Measurements from ENCODE around the gene ARFGAP3. TPM values are rescaled to one million over a fixed set of nuclear protein-coding genes. Genes with fewer than 3 reads are reported as not detected.

ARFGAP3 gene
- total and polyA plus RNA-seq, 10 donors: 15.0 to 46.8 (median 40.4) TPM

DNA sequence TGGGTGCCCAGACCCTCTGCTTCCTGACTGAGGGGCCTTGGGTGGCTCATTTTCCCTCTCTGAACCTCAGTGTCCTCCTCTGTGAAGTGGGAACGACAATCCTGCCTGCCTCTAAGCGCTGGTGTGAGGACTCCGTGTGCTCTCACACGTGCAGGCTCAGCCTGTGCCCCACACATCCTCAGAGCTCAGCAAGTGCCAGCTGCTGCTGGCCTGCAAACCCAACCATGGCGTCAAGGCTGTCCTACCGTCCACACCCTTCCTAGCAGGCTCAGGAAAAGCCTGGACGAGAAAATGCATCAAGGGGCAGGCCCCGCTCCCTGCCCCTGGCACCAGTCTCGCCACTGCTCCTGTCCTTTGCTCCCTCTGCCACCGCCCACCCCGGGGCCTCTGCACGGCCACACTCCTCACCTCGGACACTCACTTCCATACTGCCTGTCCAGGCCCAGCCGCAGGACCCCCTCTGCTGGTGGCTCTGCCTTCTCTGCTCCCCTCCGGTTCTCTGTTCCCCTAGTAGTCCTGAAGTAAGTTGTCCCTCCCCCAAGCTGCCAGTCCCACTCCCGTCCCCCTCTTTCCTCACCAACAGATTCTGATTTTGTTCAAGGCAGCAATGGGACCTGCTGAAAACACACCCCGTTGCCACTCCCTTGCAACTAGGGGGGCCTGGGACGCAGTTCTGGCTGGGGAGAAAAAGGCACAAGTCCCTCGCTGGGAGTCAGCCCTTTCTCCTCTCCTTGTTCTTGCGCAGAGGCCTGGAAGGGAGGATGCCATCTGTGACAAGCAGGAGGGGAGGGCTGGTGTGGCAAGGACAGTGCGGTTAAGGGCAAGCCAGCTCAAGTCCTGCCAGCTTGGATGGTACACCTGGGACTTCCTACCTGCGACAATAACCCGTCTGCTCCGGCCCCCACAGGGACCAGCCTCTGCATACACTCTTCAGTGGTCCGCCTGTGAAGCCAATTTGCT is 62.2 kb downstream of the ARFGAP3 start:
- Histone ChIP-seq H3K9me3 (no peaks in the 10 kb centered on the region), H3K27ac (peak overlapping the region; percentile 53 to 84 (median 70)), H3K36me3 (peaks cover 0 to 71% (median 17%) of the 10 kb centered on the region in 6 donors), H3K4me3 (no peak overlapping the region), H3K4me1 (peaks cover 0 to 63% (median 22%) of the 10 kb centered on the region in 6 donors), H3K27me3 (replicated peaks in 1 of 7) (no peaks in the 10 kb centered on the region)
- intact Hi-C loops (cut with DNase I; ENCODE audit: low total_unique reads): no loop called here
- TF ChIP-seq, protein P1, sequence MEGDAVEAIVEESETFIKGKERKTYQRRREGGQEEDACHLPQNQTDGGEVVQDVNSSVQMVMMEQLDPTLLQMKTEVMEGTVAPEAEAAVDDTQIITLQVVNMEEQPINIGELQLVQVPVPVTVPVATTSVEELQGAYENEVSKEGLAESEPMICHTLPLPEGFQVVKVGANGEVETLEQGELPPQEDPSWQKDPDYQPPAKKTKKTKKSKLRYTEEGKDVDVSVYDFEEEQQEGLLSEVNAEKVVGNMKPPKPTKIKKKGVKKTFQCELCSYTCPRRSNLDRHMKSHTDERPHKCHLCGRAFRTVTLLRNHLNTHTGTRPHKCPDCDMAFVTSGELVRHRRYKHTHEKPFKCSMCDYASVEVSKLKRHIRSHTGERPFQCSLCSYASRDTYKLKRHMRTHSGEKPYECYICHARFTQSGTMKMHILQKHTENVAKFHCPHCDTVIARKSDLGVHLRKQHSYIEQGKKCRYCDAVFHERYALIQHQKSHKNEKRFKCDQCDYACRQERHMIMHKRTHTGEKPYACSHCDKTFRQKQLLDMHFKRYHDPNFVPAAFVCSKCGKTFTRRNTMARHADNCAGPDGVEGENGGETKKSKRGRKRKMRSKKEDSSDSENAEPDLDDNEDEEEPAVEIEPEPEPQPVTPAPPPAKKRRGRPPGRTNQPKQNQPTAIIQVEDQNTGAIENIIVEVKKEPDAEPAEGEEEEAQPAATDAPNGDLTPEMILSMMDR (IDR thresholded peaks at IDR 0.05 in 8 of 11, conservative IDR thresholded peaks at IDR 0.05 in 3 of 11): peak in 2 of 11 experiments; percentile 10 to 21
- TF ChIP-seq POLR2AphosphoS5 (IDR thresholded peaks at IDR 0.05): peak; percentile 68 to 83 (median 81)
- no peak for TF ChIP-seq POLR2A (IDR thresholded peaks at IDR 0.05)
- DNase-seq: peak; percentile 80
- WGBS, 5 donors: 80 to 90% (median 86%) methylated on average over 25 of the region's 25 CpGs

DNA sequence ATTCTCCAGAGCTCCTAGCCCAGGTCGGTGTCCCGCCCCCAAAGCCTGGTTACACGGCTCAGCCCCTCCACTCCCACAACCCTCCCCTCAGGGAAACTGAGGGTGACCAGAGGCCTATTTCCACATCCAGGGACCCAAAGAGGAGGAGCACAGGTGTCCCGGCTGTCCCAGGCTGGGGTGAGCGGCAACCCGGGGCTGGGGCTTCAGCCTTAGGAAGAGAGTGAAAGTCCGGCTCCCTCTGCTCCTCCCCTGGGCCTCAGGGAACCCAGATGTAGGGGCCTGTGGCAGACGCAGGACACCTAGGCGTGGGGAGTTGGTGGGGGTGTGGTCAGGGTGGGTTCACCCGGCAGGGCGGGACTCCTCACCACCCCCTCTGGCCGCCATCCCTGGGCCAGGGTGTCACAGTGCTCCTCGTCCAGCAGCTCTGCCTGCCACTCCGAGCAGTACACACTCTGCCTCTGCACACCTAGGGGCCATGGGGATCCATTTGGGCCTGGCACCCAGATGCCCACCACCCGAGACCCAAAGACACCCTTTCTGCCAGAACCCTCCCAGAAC is 63.1 kb downstream of the ARFGAP3 start:
- Histone ChIP-seq H3K4me3 (no peak overlapping the region), H3K36me3 (peaks cover 0 to 62% (median 14%) of the 10 kb centered on the region in 6 donors), H3K27me3 (replicated peaks in 1 of 7) (no peaks in the 10 kb centered on the region), H3K4me1 (peaks cover 0 to 63% (median 22%) of the 10 kb centered on the region in 6 donors), H3K27ac (peak overlapping the region in 7 of 8 donors; percentile 61 to 84 (median 77)), H3K9me3 (no peaks in the 10 kb centered on the region)
- TF ChIP-seq POLR2A (IDR thresholded peaks at IDR 0.05): no peak
- TF ChIP-seq, protein P1 (IDR thresholded peaks at IDR 0.05 in 8 of 11, conservative IDR thresholded peaks at IDR 0.05 in 3 of 11): no peak
- TF ChIP-seq POLR2AphosphoS5 (IDR thresholded peaks at IDR 0.05): no peak
- 85 to 91% (median 89%) methylated on average over 11 to 15 of the region's 15 CpGs for WGBS, 5 donors
- intact Hi-C loops (cut with DNase I; ENCODE audit: low total_unique reads): no loop called here
- peak; percentile 74 for DNase-seq

DNA sequence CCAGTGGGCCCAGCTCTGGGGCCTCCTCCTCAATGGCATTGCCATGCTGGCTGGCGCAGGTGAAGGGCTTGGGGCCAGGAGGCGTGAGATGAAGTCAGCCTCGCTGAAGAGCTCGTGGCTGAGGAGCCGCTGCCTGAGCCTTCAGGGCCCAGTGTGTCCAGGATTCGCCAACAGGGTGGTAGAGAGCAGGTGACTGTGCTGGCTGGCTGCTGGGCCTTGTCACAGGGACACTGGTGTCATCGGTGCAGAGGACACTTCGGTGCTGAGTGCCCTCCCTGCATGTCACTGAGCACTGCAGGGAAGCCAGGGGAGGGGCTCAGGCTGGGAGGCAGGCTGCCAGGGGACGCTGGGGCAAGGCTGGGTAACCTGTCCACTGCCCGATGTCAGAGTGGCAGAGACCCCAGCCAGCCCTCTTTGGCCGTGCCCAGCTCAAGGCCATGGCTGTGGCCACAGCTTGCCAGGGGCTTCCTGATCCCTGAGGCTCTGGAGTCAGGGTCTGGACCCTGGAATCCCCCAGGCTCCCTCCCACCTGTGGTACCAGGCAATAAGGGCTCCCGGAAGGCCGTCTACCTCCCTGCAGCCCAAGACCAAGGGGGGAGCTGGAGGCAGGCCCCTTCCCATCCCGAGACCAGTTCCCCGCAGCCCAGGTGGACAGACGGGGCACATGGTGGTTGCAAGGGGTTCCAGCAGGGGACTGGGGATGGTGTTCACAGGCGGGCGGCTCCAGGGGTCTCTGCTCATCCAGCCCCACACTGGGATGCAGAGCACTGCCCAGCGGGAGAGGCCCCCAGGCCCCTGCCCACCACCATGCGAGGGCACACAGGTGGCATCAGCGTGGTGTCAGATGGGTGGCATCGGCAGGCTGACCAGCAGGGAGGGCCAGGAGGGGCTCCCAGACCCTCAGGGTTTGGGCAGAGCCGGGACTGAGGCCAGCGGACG is 63.9 kb downstream of the ARFGAP3 start:
- Histone ChIP-seq H3K27me3 (replicated peaks in 1 of 7) (no peaks in the 10 kb centered on the region), H3K9me3 (no peaks in the 10 kb centered on the region), H3K27ac (peak overlapping the region in 5 of 8 donors; percentile 64 to 84 (median 79)), H3K4me3 (no peak overlapping the region), H3K4me1 (peaks cover 0 to 63% (median 22%) of the 10 kb centered on the region in 6 donors), H3K36me3 (peaks cover 0 to 55% (median 13%) of the 10 kb centered on the region in 6 donors)
- WGBS, 5 donors: 84 to 95% (median 87%) methylated on average over 10 to 25 of the region's 25 CpGs
- intact Hi-C loops (cut with DNase I; ENCODE audit: low total_unique reads): no loop called here
- no peak for TF ChIP-seq POLR2A (IDR thresholded peaks at IDR 0.05)
- TF ChIP-seq, protein P1 (IDR thresholded peaks at IDR 0.05 in 8 of 11, conservative IDR thresholded peaks at IDR 0.05 in 3 of 11): no peak
- peak in 1 of 3 donors; percentile 43 for TF ChIP-seq POLR2AphosphoS5 (IDR thresholded peaks at IDR 0.05)
- no peak for DNase-seq
